Skin epidermis (tissue), 12 donors: ENCODE data around the gene NCOA1.

ENCODE experiments used
- H3K27ac ChIP-seq, 21 experiments: fragments of 200-600 bp; sonication (generic) in 11 of 21; one replicate each; pipeline ENCODE4 v1.5.0; 2020; ENCODE audit warnings: mild to moderate bottlenecking in 3 of 21, inconsistent platforms in 2 of 21, moderate library complexity in 2 of 21
- H3K4me3 ChIP-seq, 7 experiments: fragments of 200-600 bp; sonication (generic) in 2 of 7; one replicate each; pipeline ENCODE4 v1.5.0; 2020; ENCODE audit warnings: inconsistent platforms in 2 of 7, mild to moderate bottlenecking in 2 of 7, moderate library complexity in 1 of 7

The NCOA1 gene

GRCh38 chr2:24613154-24613814 is 122.2 kb downstream of the NCOA1 start:
- Histone ChIP-seq H3K27ac (no peak overlapping the region), H3K4me3 (no peak overlapping the region)

GRCh38 chr2:24616616-24617015 is 125.6 kb downstream of the NCOA1 start:
- Histone ChIP-seq H3K27ac (no peak overlapping the region), H3K4me3 (no peak overlapping the region)

DNA sequence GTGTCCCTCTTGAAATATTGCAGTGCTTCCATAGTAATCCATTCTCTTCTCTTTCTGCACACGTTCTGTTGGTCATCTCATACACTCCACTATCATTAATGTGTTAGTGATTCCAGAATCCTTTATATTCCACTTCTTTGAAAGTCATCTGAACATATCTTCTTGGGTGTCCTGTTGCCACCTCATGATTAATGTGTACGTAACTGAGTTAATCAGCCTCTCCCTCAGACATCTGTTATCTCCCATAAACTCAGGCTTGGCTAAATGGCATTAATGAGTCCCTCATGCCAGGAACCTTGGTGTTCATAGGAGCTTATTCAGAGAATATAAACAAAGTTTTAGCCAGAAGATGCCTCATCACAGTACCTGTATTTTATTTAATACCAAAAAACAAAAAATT is 126.4 kb downstream of the NCOA1 start:
- no peak overlapping the region for H3K27ac ChIP-seq
- no peak overlapping the region for H3K4me3 ChIP-seq

DNA sequence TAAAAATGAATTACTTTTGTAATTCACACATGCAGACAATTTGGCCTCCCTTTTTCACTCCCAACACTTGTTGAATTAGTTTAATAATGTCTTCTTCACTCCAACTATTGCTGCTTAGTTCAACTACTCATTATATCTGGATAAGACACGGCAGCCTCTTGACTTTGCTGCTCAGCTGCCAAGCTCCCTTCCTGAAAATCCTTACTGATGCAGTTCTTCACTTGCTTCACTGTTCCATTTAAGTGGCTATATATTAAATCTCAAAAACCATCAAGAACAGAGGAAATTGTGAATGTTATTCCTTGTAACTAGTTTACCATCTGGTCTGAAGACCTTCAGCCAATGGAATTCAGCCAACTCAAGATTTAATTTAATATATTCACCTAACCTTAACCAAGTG is 127.1 kb downstream of the NCOA1 start:
- H3K27ac ChIP-seq: no peak overlapping the region
- no peak overlapping the region for H3K4me3 ChIP-seq

DNA sequence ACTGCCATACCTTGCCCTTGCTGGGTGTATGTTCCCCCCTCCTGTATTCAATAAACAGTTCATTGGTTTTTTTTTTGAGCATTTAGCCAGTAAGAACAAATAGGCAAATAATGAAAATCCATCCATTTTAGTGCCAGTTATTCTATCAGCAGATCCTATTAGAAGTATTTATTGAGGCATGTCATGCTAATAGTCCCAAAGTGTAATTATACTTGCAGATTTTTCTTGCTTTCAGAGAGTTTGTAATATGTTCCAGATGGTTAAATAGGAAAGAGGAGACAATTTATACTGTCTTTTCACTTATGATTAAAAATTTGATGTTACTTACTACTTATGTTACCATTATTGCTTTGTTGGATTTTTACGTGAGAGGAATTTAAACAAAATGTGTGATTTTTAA is 127.6 kb downstream of the NCOA1 start:
- H3K4me3 ChIP-seq: no peak overlapping the region
- no peak overlapping the region for H3K27ac ChIP-seq

GRCh38 chr2:24620936-24621335 is 129.9 kb downstream of the NCOA1 start:
- no peak overlapping the region for H3K4me3 ChIP-seq
- no peak overlapping the region for H3K27ac ChIP-seq

GRCh38 chr2:24621779-24622538 is 130.9 kb downstream of the NCOA1 start:
- no peak overlapping the region for H3K27ac ChIP-seq

DNA sequence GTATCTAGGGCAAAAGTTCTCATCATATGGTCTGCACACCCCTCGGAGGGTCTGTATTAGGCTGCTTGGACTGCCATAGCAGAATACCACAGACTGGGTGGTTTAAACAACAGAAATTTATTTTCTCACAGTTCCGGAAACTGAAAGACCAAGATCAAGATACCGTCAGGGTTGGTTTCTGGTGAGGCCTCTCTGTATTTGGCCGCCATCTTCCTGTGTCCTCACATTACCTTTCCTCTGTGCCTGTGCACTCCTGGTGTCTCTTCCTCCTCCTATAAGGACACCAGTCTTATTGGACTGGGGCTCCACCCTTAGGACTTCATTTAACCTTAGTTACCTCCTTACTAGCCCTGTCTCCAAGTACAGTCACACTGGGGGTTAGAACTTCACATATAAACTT is 132.5 kb downstream of the NCOA1 start:
- Histone ChIP-seq H3K27ac (no peak overlapping the region), H3K4me3 (no peak overlapping the region)

More at GRCh38 chr2:24621779-24622538, 130.9 kb downstream of the NCOA1 start:
- no peak overlapping the region for H3K4me3 ChIP-seq

GRCh38 chr2:24625728-24626127 is 134.7 kb downstream of the NCOA1 start:
- Histone ChIP-seq H3K4me3 (no peak overlapping the region), H3K27ac (no peak overlapping the region)

DNA sequence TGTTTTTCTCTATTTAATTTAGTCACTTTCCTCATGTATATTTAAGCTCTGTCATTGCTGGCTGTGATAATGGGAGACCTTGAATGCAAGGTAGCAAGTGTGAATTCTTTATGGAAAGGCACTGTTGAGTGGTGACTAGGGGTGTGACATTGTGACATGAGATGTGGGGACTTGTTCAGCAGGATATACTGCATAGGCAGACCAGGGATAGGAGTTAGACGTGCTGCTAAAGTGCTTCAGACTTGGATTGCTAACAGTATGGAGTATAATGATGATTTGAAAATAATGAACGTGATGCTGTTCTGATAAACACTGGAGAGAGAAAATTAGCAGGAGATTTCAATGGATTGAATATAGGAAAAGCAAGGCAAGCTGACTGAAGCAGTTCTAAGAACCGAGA is 135.1 kb downstream of the NCOA1 start:
- no peak overlapping the region for H3K27ac ChIP-seq
- H3K4me3 ChIP-seq: no peak overlapping the region

GRCh38 chr2:24628746-24629145 is 137.7 kb downstream of the NCOA1 start:
- Histone ChIP-seq H3K4me3 (no peak overlapping the region), H3K27ac (no peak overlapping the region)

- H3K4me3 ChIP-seq: no peak overlapping the region
- H3K27ac ChIP-seq: no peak overlapping the region
These were observed 141.1 kb downstream of the NCOA1 start for GRCh38 chr2:24632172-24632571.

- Histone ChIP-seq H3K27ac (no peak overlapping the region), H3K4me3 (no peak overlapping the region)
These were observed 144.1 kb downstream of the NCOA1 start for GRCh38 chr2:24635181-24635580.

GRCh38 chr2:24638568-24638967 is 147.5 kb downstream of the NCOA1 start:
- Histone ChIP-seq H3K27ac (no peak overlapping the region), H3K4me3 (no peak overlapping the region)

- no peak overlapping the region for H3K4me3 ChIP-seq
- H3K27ac ChIP-seq: no peak overlapping the region
These were observed 151.3 kb downstream of the NCOA1 start for GRCh38 chr2:24642351-24642750.

- Histone ChIP-seq H3K4me3 (no peak overlapping the region), H3K27ac (no peak overlapping the region)
These were observed 152.0 kb downstream of the NCOA1 start for GRCh38 chr2:24643051-24643450.

- no peak overlapping the region for H3K4me3 ChIP-seq
- H3K27ac ChIP-seq: no peak overlapping the region
These were observed 153.0 kb downstream of the NCOA1 start for GRCh38 chr2:24644032-24644431.

GRCh38 chr2:24650997-24651642 is 160.1 kb downstream of the NCOA1 start:
- no peak overlapping the region for H3K4me3 ChIP-seq
- no peak overlapping the region for H3K27ac ChIP-seq

- Histone ChIP-seq H3K4me3 (no peak overlapping the region), H3K27ac (no peak overlapping the region)
These were observed 160.6 kb downstream of the NCOA1 start for GRCh38 chr2:24651643-24652003.

- no peak overlapping the region for H3K4me3 ChIP-seq
- peak overlapping the region in 1 of 21 experiments; percentile 10 for H3K27ac ChIP-seq
These were observed 161.5 kb downstream of the NCOA1 start for GRCh38 chr2:24652265-24653182.
